Measurements from ENCODE around the gene CISD2.
A peak's percentile ranks its signal among the peaks of the same experiment; 100 is the strongest.
"Not testable (repeated sequence)": the region's sequence is repeated elsewhere in the genome, so short reads cannot be mapped to it uniquely, and the experiment has no call there.

CISD2 gene

DNA sequence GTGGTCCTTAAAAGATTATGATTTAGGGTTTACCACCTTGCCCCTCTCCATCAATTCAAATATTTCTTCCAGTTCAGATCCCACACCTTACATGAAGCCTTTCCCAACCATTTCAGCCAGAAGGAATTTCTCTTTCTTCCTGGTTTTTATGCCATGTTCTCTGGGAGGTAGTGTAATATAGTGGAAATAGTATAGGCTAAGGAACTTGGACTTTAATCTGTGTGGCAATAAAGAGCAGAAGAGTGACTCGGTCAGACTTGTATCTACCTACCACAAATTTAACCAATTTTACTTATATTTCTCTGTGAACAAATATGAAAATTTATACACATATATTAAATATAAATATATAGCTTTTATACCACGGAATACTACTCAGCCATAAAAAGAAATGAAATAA lies 18.4 kb upstream of the CISD2 start:
- Histone ChIP-seq H3K27ac (no peak overlapping the region), H3K27me3 (no peaks in the 10 kb centered on the region), H3K4me3 (ENCODE audit: low read depth in 1 of 2, low read length in 1 of 2) (no peak overlapping the region), H3K9me3 (no peaks in the 10 kb centered on the region), H3K36me3 (no peaks in the 10 kb centered on the region), H3K4me1 (ENCODE audit: control insufficient read depth in 1 of 2, insufficient read depth in 1 of 2, low read depth in 1 of 2, low read length in 1 of 2) (no peaks in the 10 kb centered on the region)
- TF ChIP-seq, protein P1, sequence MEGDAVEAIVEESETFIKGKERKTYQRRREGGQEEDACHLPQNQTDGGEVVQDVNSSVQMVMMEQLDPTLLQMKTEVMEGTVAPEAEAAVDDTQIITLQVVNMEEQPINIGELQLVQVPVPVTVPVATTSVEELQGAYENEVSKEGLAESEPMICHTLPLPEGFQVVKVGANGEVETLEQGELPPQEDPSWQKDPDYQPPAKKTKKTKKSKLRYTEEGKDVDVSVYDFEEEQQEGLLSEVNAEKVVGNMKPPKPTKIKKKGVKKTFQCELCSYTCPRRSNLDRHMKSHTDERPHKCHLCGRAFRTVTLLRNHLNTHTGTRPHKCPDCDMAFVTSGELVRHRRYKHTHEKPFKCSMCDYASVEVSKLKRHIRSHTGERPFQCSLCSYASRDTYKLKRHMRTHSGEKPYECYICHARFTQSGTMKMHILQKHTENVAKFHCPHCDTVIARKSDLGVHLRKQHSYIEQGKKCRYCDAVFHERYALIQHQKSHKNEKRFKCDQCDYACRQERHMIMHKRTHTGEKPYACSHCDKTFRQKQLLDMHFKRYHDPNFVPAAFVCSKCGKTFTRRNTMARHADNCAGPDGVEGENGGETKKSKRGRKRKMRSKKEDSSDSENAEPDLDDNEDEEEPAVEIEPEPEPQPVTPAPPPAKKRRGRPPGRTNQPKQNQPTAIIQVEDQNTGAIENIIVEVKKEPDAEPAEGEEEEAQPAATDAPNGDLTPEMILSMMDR (IDR thresholded peaks at IDR 0.05), result no peak

DNA sequence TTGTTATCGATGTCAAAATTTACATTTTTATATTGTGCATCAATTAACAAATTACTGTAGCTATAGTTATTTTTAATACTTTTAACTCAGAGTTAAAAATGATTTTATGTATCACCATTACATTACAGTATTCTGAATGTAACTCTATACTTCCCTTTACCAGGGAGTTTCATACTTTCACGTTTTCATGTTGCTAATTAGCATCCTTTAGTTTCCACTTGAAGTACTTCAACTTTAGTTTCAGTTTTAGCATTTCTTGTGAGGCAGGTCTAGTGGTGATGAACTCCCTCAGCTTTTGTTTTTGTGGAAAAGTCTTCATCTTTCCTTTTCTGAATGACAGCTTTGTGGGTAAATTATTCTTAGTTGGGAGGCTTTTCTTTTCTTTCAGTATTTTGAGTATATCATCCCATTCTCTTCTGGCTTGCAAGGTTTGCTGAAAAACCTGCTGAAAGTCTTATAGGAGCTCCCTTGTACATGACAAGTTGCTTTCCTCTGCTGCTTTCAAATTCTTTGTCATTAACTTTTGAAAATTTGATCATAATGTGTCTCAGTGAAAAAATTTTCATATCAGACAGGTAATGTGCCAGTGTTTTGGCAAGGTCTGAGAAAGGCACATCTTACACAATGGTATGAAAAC lies 9.8 kb upstream of the CISD2 start:
- TF ChIP-seq, protein P1 (IDR thresholded peaks at IDR 0.05), result no peak
- Histone ChIP-seq H3K9me3 (no peaks in the 10 kb centered on the region), H3K27ac (no peak overlapping the region), H3K4me1 (ENCODE audit: control insufficient read depth in 1 of 2, insufficient read depth in 1 of 2, low read depth in 1 of 2, low read length in 1 of 2) (peaks cover 13 to 14% of the 10 kb centered on the region in 2 experiments), H3K27me3 (no peaks in the 10 kb centered on the region), H3K36me3 (no peaks in the 10 kb centered on the region), H3K4me3 (ENCODE audit: low read depth in 1 of 2, low read length in 1 of 2) (no peak overlapping the region)

- TF ChIP-seq, protein P1 (IDR thresholded peaks at IDR 0.05), result no peak
- no peaks in the 10 kb centered on the region for H3K36me3 ChIP-seq
- peaks cover 13 to 14% of the 10 kb centered on the region in 2 experiments for H3K4me1 ChIP-seq (ENCODE audit: control insufficient read depth in 1 of 2, insufficient read depth in 1 of 2, low read depth in 1 of 2, low read length in 1 of 2)
- no peaks in the 10 kb centered on the region for H3K9me3 ChIP-seq
- no peak overlapping the region for H3K27ac ChIP-seq
- no peaks in the 10 kb centered on the region for H3K27me3 ChIP-seq
- no peak overlapping the region for H3K4me3 ChIP-seq (ENCODE audit: low read depth in 1 of 2, low read length in 1 of 2)
Measured at GRCh38 chr4:102860611-102861324, 8.0 kb upstream of the CISD2 start.

- Histone ChIP-seq H3K4me1 (ENCODE audit: control insufficient read depth in 1 of 2, insufficient read depth in 1 of 2, low read depth in 1 of 2, low read length in 1 of 2) (peaks cover 13 to 14% of the 10 kb centered on the region in 2 experiments), H3K27ac (peak overlapping the region; percentile 70), H3K9me3 (no peaks in the 10 kb centered on the region), H3K4me3 (ENCODE audit: low read depth in 1 of 2, low read length in 1 of 2) (no peak overlapping the region), H3K27me3 (no peaks in the 10 kb centered on the region), H3K36me3 (no peaks in the 10 kb centered on the region)
- TF ChIP-seq, protein P1 (IDR thresholded peaks at IDR 0.05), result no peak
Measured at GRCh38 chr4:102862016-102862415, 6.8 kb upstream of the CISD2 start.

- peaks cover 16 to 18% of the 10 kb centered on the region in 2 experiments for H3K4me1 ChIP-seq (ENCODE audit: control insufficient read depth in 1 of 2, insufficient read depth in 1 of 2, low read depth in 1 of 2, low read length in 1 of 2)
- H3K9me3 ChIP-seq, result no peaks in the 10 kb centered on the region
- no peak overlapping the region for H3K4me3 ChIP-seq (ENCODE audit: low read depth in 1 of 2, low read length in 1 of 2)
- TF ChIP-seq, protein P1 (IDR thresholded peaks at IDR 0.05), result no peak
- no peaks in the 10 kb centered on the region for H3K36me3 ChIP-seq
- no peaks in the 10 kb centered on the region for H3K27me3 ChIP-seq
- H3K27ac ChIP-seq, result peak overlapping the region; percentile 70
Measured at GRCh38 chr4:102862747-102863146, 6.0 kb upstream of the CISD2 start.

DNA sequence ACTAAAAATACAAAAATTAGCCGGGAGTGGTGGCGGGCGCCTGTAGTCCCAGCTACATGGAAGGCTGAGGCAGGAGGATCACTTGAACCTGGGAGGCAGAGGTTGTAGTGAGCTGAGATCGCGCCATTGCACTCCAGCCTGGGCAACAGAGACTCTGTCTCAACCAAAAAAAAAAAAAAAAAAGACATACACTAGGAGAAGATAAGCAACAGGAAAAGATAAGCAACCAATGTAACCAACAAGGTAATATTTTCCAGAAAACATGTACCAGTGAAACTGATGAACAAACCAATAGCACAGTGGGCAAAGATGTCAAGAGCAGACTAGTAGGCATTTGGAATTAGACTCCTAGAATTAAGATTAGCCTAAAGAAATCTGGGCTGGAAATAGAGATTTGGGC lies 3.5 kb upstream of the CISD2 start:
- H3K4me3 ChIP-seq (ENCODE audit: low read depth in 1 of 2, low read length in 1 of 2); H3K27ac ChIP-seq; H3K27me3 ChIP-seq; H3K36me3 ChIP-seq; H3K9me3 ChIP-seq: not testable (repeated sequence)
- H3K4me1 ChIP-seq (ENCODE audit: control insufficient read depth in 1 of 2, insufficient read depth in 1 of 2, low read depth in 1 of 2, low read length in 1 of 2), result peaks cover 32 to 37% of the 10 kb centered on the region in 2 experiments

Measured in neutrophil (primary cell).